SW480 (cell line): ENCODE data around the gene AKT2.
A peak's percentile ranks its signal among the peaks of the same experiment; 100 is the strongest.
"Not testable (repeated sequence)": the region's sequence is repeated elsewhere in the genome, so short reads cannot be mapped to it uniquely, and the experiment has no call there.

Experiments used
- DNase-seq: peaks from one replicate; pipeline ENCODE4 v3.0.0-alpha.2; 2016; ENCODE audit warnings: low spot score

AKT2 gene

GRCh38 chr19:40284501-40285352 is at the start of gene AKT2:
TSS of gene AKT2 (minus strand) at chr19:40285345. CDS start at chr19:40265267, 20,078 bp downstream.
- no peak for DNase-seq

- not testable (repeated sequence) for DNase-seq
Observed at GRCh38 chr19:40333083-40333482, 47.9 kb upstream of the AKT2 start.

- no peak for DNase-seq
Observed at GRCh38 chr19:40332669-40333068, 47.5 kb upstream of the AKT2 start.

- DNase-seq: no peak
Observed at GRCh38 chr19:40331052-40331451, 45.9 kb upstream of the AKT2 start.

GRCh38 chr19:40326201-40326600 is 41.1 kb upstream of the AKT2 start:
- DNase-seq: no peak

GRCh38 chr19:40323705-40324104 is 38.6 kb upstream of the AKT2 start:
- DNase-seq: no peak

- no peak for DNase-seq
Observed at GRCh38 chr19:40322951-40323615, 37.9 kb upstream of the AKT2 start.

- no peak for DNase-seq
Observed at GRCh38 chr19:40322271-40322610, 37.1 kb upstream of the AKT2 start.

GRCh38 chr19:40321566-40322270 is 36.6 kb upstream of the AKT2 start:
- DNase-seq: no peak

- no peak for DNase-seq
Observed at GRCh38 chr19:40321076-40321475, 35.9 kb upstream of the AKT2 start.

GRCh38 chr19:40320558-40320935 is 35.4 kb upstream of the AKT2 start:
- DNase-seq: no peak

GRCh38 chr19:40317338-40317737 is 32.2 kb upstream of the AKT2 start:
- no peak for DNase-seq

- no peak for DNase-seq
Observed at GRCh38 chr19:40315812-40316470, 30.8 kb upstream of the AKT2 start.

- DNase-seq: no peak
Observed at GRCh38 chr19:40314656-40315055, 29.5 kb upstream of the AKT2 start.

GRCh38 chr19:40313229-40313983 is 28.3 kb upstream of the AKT2 start:
- DNase-seq: no peak

GRCh38 chr19:40312533-40312932 is 27.4 kb upstream of the AKT2 start:
- no peak for DNase-seq

GRCh38 chr19:40309666-40310065 is 24.5 kb upstream of the AKT2 start:
- DNase-seq: no peak

GRCh38 chr19:40305403-40305802 is 20.3 kb upstream of the AKT2 start:
- peak; percentile 86 for DNase-seq

GRCh38 chr19:40304306-40304705 is 19.2 kb upstream of the AKT2 start:
- no peak for DNase-seq

GRCh38 chr19:40303765-40304164 is 18.6 kb upstream of the AKT2 start:
- DNase-seq: no peak

- DNase-seq: no peak
Observed at GRCh38 chr19:40302224-40303011, 17.3 kb upstream of the AKT2 start.
